SHP77 (cell line): ENCODE data around the gene PLCB1.
"Not testable (repeated sequence)": the region's sequence is repeated elsewhere in the genome, so short reads cannot be mapped to it uniquely, and the experiment has no call there.

ENCODE experiments used
- DNase-seq, 2 experiments: peaks; one replicate each; lab custom pipeline; 2025; lab: John Stamatoyannopoulos, UW

PLCB1 gene

DNA sequence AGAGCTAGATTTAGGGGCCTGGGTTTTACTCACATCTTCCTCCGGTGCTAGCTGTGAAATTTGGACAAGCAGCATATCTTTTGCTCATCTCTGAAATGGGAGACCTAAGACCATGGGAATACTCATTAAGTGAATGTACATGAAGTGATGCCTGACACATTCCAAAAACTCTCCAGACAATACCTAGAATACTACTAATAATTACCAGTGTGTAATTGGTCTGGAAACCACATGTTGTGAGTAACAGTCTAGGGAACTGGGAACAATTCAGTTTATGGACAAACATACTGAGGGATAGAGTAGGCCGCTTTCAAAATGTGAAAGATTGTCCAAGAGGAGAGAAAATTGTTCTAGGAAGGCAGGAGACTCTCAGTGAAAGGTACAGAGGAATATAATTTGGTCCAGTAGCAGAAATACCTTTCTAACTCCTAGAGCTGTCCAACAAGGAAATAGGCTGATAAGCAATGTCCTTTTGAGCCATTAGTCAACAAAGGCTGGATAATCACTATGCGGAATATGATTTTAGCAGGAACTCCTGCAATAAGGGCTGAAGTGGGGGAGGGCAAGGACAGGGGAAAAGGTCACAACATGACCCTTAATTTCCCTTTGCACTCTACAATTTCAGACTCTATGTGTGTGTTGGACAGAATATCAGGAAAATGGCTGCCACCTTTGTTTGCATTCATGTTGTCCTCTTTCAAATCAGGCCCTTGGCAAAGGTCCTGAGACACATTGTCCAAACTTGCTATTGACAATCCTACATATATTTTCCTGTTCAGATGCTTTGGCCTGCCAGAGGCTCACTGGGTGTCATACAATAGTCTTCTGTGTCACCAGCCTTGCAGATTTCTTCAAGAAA is 315.4 kb downstream of the PLCB1 start:
- no peak for DNase-seq

DNA sequence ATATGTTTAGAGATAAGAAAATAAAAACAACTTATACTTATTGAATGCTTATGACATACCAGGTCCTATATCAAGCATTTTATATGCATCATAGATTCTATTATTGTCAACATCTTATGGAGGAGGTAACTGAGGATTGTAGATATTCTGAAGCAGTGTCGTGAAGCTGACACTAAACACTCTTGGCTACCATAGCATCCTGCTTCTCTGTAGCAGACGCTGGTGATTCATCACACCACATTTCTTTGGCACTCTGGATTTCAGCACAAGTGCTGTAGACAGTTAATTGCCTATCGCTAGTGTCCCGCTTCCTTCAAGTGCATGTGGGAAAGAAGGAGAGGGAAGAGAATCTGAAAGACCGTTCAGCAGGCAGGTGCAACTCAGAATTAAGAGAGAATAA is 317.1 kb downstream of the PLCB1 start:
- DNase-seq, result no peak

GRCh38 chr20:8454137-8454712 is 322.2 kb downstream of the PLCB1 start:
- DNase-seq, result peak; percentile 53 to 58

DNA sequence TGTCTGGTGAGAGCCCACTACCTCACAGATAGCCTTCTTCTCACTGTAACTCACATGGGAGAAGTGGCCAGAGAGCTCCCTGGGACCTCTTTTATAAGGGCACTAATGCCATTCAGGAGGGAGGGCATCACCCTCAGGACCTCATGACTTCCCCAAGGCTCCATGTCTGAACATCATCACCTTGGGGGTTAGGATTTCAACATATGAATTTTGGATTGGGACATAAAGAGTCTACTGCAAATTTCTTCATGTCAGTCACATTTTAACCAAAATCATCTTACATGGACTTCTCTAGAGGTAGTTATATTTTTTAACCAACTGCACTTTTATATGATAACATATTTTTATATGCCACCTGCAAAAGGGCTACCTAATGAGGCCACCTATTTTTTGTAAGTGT is 324.7 kb downstream of the PLCB1 start:
- no peak for DNase-seq

DNA sequence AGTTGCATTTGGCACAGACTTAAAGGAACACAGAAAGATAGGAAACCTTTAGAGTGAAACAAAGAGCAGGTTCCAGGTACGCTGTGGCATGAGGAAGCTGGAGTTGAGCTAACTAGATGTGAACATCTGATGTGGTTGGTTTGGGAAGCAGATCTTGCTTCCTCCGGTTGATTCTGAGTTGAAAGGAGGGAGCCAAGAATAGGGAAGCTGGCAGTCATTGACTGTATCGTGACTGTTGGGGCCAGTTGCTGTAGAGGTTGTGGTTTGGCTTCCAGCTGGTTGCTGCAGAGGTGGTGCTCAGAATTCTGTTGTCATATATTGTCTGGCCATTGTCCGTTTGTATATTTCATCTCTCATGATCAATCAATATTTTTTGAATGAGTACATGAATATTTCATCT is 325.9 kb downstream of the PLCB1 start:
- no peak for DNase-seq

- no peak for DNase-seq
These were observed 329.1 kb downstream of the PLCB1 start for GRCh38 chr20:8461186-8461585.

- no peak for DNase-seq
These were observed 332.3 kb downstream of the PLCB1 start for GRCh38 chr20:8464368-8464767.

- DNase-seq, result not testable (repeated sequence)
These were observed 334.7 kb downstream of the PLCB1 start for GRCh38 chr20:8466781-8467180.

DNA sequence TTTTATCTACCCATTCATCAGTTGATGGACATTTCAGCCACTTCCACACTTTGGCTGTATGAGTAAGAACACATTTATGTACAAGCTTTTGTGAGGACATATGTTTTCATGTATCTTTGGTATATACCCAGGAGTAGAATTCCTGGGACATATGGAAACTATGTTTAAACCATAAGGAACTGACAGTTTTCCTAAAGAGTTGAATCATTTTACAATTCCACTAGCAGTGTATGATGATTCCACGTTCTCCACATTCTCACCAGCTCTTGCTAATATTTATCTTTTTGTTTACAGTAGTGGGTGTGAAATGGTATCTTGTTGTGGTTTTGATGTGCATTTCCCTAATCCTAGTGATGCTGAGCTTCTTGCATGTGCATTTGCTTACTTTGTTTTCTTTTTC is 338.1 kb downstream of the PLCB1 start:
- DNase-seq, result no peak

- DNase-seq, result no peak
These were observed 339.4 kb downstream of the PLCB1 start for GRCh38 chr20:8471465-8471864.

- DNase-seq, result peak; percentile 47 to 67
These were observed 341.4 kb downstream of the PLCB1 start for GRCh38 chr20:8473459-8473858.

DNA sequence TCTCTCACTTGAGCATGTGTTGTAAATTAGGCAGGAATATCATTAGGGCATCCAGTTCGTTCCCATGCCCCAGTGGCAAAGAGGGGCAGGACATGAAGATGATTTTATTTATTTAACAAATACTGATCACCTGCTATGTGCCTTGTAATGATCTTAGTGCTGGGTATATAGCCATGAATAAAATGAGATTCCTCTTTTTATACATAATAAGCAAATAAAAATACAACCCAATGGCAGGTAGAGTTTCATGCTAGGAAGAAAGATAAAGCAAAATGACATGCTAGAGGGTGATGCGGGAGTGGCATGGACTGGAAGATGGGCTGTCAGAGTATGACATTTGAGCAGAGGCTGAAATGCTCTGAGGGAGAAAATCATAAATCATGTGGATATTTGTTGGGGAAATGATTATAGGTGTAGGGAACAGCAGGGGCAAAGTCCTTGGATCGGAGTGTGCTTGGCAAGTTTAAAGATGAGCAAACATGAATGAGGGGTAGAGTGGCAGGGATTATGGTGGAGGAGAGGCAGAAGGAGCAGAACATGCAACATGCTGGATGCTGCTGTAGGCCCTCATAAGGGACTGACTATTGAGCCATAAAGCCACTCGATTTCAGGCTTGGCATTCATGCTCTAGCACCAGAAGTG is 342.1 kb downstream of the PLCB1 start:
- DNase-seq, result no peak

DNA sequence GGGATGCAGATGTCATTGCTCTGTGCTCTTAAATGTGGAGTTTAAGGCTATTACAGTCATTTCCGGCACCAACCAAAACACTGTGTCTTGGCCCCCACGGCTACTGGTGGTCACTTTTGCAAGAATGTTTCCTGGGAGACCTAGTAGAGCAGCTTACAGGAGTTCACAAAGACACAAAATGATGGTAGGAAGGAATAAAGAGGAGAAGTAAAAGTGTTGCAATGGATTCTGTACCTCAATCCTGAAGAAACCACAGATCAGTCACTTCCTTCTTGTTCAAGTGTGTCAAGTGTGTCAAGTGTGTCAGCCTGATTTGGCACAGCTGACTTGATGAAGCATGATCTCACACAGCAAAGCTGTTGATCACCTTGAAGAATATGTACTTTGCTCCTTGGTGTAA is 344.0 kb downstream of the PLCB1 start:
- DNase-seq, result no peak

DNA sequence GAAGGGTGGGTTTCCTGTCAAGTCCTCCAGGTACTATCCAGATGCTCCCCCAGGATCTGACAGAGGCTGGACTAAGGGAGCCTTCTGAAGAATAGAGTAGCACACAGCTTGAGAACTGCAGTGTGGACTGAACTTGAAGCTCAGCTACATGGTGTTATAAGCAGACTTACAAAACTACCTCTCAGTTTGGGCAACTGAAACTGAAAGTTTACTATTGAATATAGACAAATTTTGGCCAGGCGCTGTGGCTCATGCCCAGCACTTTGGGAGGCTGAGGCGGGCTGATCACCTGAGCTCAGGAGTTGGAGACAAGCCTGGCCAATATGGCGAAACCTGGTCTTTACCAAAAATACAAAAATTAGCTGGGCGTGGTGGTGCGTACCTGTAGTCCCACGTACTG is 348.5 kb downstream of the PLCB1 start:
- DNase-seq, result no peak

- no peak for DNase-seq
These were observed 355.6 kb downstream of the PLCB1 start for GRCh38 chr20:8487696-8488095.

DNA sequence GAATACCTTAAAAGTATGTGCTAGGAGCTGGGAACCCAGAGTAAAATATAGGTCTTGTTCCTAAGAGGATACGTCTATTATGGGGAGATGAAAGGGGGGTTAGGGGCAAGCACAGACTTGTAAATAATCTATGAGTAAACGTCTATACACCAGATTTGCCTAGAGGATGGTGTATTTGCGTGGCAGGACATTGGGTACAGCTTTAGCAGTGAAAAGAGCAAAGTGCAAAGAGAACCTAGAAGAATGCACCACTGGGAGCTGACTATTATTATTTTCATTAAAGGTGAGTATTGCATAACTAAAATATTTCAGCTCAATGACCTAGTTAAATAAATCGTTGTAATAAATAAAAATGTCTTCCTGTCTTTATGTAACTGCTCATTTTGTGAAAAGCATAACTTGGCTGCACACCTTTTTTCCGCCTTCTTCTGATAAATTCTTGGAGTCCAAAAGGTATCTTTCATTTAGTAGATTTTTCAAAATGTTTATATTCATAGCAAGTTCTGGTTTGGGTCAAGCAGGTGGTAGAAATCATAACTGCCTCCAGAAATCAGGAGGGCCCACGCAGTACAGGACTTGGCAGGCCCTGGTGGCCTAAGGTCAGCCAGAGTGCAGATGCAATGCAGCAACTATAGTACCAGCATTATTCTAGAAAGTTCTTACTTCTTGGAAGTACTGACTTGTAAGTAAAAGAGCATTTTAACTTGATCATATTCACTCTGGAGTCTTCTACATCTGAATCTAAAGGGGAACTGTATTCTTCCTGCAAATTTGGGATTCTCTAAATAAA is 357.2 kb downstream of the PLCB1 start:
- DNase-seq, result no peak

DNA sequence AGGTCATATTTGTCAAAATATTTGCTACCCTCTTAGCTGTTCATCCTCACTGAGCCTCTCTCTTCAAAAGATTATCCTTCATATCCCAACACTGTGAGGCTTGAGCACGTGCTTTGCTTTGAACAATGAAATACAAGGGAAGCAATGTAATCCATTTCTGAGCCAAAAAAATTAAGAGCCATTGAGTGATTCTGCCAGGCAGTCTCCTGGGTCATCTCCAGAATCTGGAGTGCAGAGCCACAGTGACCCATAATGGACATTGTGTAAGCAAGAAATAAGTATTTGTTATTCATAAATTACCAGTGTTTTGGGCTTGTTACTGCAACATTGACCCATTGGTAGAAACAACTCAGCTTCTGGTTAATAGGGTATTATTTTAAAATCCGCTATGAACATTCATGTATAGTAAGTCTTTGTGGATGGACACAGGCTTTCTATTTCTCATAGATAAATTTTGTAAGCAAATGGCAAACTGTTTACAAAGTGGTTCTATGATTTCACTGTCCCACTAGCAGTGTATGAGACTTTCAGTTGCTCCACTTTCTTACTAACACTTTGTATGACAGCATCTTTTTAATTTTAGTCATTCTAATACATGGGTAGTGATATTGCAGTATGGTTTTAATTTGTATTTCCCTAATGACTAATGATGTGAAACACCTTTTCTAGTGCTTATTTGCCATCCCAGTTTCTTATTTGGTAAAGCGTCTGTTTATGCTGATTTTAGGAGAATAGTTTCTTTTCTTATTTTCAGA is 358.2 kb downstream of the PLCB1 start:
- DNase-seq, result no peak

- no peak for DNase-seq
These were observed 360.1 kb downstream of the PLCB1 start for GRCh38 chr20:8492173-8492572.

DNA sequence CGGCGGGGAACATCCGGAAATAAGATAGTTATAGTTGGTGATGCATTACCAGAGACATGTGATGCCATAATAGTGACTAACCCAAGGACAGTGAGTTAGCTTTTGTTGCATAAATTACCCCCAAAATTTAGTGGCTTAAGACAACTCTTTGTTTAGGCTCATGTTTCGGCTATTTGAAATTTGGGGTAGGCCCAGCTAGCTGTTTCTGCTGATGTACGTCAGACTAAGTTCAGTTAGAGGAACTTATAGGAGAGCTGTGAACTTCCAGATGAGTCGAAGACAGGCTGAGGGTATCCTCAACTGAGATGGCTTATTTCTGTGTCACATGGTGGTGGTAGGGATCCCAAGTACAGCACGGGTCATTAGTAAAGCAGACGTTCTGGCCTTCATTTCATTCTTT is 366.5 kb downstream of the PLCB1 start:
- DNase-seq, result no peak

DNA sequence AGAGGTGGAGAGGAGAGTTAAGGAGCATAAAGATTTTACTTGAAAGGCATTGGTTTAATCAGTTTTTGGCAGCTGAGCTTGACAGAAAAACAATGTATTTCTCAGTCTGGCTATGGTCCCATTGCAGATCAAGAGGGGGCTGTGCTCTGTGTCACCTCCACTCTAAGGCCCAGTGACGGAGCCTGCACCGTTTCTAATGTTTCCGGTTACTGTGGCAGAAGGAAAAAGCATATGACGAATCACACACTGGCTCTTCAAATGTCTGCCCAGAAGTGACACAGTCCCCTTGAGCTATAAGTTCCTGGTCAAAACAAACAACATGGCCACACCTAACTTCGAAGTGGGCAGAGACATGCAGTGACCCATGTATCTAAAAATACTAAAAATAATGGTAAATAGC is 372.0 kb downstream of the PLCB1 start:
- DNase-seq, result no peak

- no peak for DNase-seq
These were observed 373.6 kb downstream of the PLCB1 start for GRCh38 chr20:8505476-8506200.
